IPS-18c (cell line): ENCODE measurements around the gene DIPK1B.

Experiments
- H3K4me3 ChIP-seq: 2 replicates; pipeline ENCODE4 v1.7.0; 2013; ENCODE audit warnings: low read depth, mild to moderate bottlenecking, low read length, moderate library complexity; ENCODE audit not compliant: insufficient read depth
- H3K9me3 ChIP-seq: one replicate; pipeline ENCODE4 v1.6.1; 2013; ENCODE audit warnings: mild to moderate bottlenecking, low read length, moderate library complexity; ENCODE audit not compliant: control insufficient read depth, insufficient read depth

The DIPK1B gene

GRCh38 chr9:136683173-136683745 is 29.1 kb upstream of the DIPK1B start:
- Histone ChIP-seq H3K4me3 (no peak overlapping the region), H3K9me3 (no peaks in the 10 kb centered on the region)

GRCh38 chr9:136683755-136684154 is 28.6 kb upstream of the DIPK1B start:
- Histone ChIP-seq H3K4me3 (no peak overlapping the region), H3K9me3 (no peaks in the 10 kb centered on the region)

- Histone ChIP-seq H3K4me3 (no peak overlapping the region), H3K9me3 (no peaks in the 10 kb centered on the region)
Measured at GRCh38 chr9:136684339-136684738, 28.0 kb upstream of the DIPK1B start.

GRCh38 chr9:136684799-136685198 is 27.6 kb upstream of the DIPK1B start:
- Histone ChIP-seq H3K9me3 (no peaks in the 10 kb centered on the region), H3K4me3 (no peak overlapping the region)

- H3K4me3 ChIP-seq, result no peak overlapping the region
- H3K9me3 ChIP-seq, result no peaks in the 10 kb centered on the region
Measured at GRCh38 chr9:136685216-136685615, 27.2 kb upstream of the DIPK1B start.

GRCh38 chr9:136685790-136686533 is 26.4 kb upstream of the DIPK1B start:
- Histone ChIP-seq H3K4me3 (peak overlapping the region; percentile 71), H3K9me3 (no peaks in the 10 kb centered on the region)

GRCh38 chr9:136686534-136686793 is 25.9 kb upstream of the DIPK1B start:
- Histone ChIP-seq H3K9me3 (no peaks in the 10 kb centered on the region), H3K4me3 (peak overlapping the region; percentile 71)

GRCh38 chr9:136686794-136687711 is 25.3 kb upstream of the DIPK1B start, which contains the start of gene AGPAT2:
Gene AGPAT2, minus strand, starts transcription at chr9:136687457. Its CDS starts 100 bp downstream, at chr9:136687357.
- Histone ChIP-seq H3K4me3 (peak within 1 kb of the TSS; percentile 71), H3K9me3 (no peaks in the 10 kb centered on the region)

- no peaks in the 10 kb centered on the region for H3K9me3 ChIP-seq
- H3K4me3 ChIP-seq, result peak overlapping the region; percentile 11
Measured at GRCh38 chr9:136687721-136688223, 24.6 kb upstream of the DIPK1B start.

- Histone ChIP-seq H3K9me3 (no peaks in the 10 kb centered on the region), H3K4me3 (no peak overlapping the region)
Measured at GRCh38 chr9:136688274-136689107, 23.9 kb upstream of the DIPK1B start.

- Histone ChIP-seq H3K9me3 (no peaks in the 10 kb centered on the region), H3K4me3 (no peak overlapping the region)
Measured at GRCh38 chr9:136689108-136689460, 23.3 kb upstream of the DIPK1B start.

- no peak overlapping the region for H3K4me3 ChIP-seq
- no peaks in the 10 kb centered on the region for H3K9me3 ChIP-seq
Measured at GRCh38 chr9:136690104-136690805, 22.1 kb upstream of the DIPK1B start.

- H3K4me3 ChIP-seq, result no peak overlapping the region
- H3K9me3 ChIP-seq, result no peaks in the 10 kb centered on the region
Measured at GRCh38 chr9:136690806-136691261, 21.5 kb upstream of the DIPK1B start.

- Histone ChIP-seq H3K9me3 (no peaks in the 10 kb centered on the region), H3K4me3 (no peak overlapping the region)
Measured at GRCh38 chr9:136691316-136692184, 20.8 kb upstream of the DIPK1B start.

GRCh38 chr9:136692185-136693134 is 19.9 kb upstream of the DIPK1B start:
- Histone ChIP-seq H3K4me3 (no peak overlapping the region), H3K9me3 (no peaks in the 10 kb centered on the region)
